ENCODE measurements around the gene ZBBX. TPM values are rescaled to one million over a fixed set of nuclear protein-coding genes. Genes with fewer than 3 reads are reported as not detected.

ZBBX gene, protein sequence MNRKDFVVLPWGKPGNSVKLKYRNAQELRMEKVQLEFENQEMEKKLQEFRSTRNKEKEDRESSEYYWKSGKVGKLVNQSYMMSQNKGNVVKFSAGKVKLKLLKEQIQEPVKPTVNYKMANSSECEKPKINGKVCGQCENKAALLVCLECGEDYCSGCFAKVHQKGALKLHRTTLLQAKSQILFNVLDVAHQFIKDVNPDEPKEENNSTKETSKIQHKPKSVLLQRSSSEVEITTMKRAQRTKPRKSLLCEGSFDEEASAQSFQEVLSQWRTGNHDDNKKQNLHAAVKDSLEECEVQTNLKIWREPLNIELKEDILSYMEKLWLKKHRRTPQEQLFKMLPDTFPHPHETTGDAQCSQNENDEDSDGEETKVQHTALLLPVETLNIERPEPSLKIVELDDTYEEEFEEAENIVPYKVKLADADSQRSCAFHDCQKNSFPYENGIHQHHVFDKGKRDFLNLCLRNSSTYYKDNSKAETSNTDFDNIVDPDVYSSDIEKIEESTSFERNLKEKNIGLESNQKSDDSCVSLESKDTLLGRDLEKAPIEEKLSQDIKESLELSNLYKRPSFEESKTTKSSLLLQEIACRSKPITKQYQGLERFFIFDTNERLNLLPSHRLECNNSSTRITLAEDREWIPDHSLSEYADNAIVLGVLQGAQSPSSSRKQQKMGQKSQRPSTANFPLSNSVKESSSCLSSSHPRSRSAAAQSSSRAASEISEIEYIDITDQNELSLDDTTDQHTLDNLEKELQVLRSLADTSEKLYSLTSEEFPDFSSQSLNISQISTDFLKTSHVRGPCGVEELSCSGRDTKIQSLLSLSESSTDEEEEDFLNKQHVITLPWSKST
- total RNA-seq = not detected in 2 replicates

GRCh38 chr3:167380004-167380689 lies at the start of gene ZBBX:
Gene ZBBX (minus strand): TSS chr3:167380297. CDS start chr3:167372901, 7,396 bp downstream.

Other genes starting within 250 kb of the ZBBX start
- gene SERPINI2, start 93.7 kb upstream of the ZBBX start, total RNA-seq = not detected in 2 replicates